ENCODE measurements around the gene WDR7. TPM values are rescaled to one million over a fixed set of nuclear protein-coding genes. Genes with fewer than 3 reads are reported as not detected.

Gene WDR7
- total and polyA plus RNA-seq, 4 donors = 3.7 to 42.7 (median 19.0) TPM

- 71 to 74% methylated on average over 9 of the region's 9 CpGs for WGBS, 2 donors
- TF ChIP-seq CTCF (IDR thresholded peaks at IDR 0.05; ENCODE audit: control extremely low read depth, extremely low read depth) = no peak
- DNase-seq = no peak
- Histone ChIP-seq H3K9ac (ENCODE audit: insufficient read depth in 1 of 2, low read length in 2 of 2) (no peak overlapping the region), H3K4me1 (ENCODE audit: control insufficient read depth in 5 of 5, insufficient read depth in 5 of 5, low read length in 5 of 5) (no peaks in the 10 kb centered on the region), H3K27me3 (ENCODE audit: control insufficient read depth in 3 of 3, insufficient read depth in 3 of 3, low read length in 2 of 3) (no peaks in the 10 kb centered on the region), H3K36me3 (ENCODE audit: control insufficient read depth in 4 of 4, insufficient read depth in 4 of 4, low read length in 4 of 4) (no peaks in the 10 kb centered on the region), H3K4me3 (no peak overlapping the region), H3K9me3 (ENCODE audit: control insufficient read depth in 4 of 4, insufficient read depth in 3 of 4, low read length in 3 of 4) (peaks cover 0 to 9% (median 0%) of the 10 kb centered on the region in 4 donors), H3K27ac (ENCODE audit: low read depth in 1 of 2, low read length in 1 of 2) (no peak overlapping the region)
- ATAC-seq (ENCODE audit: insufficient read depth, low FRiP score) = no peak
Measured at GRCh38 chr18:57048351-57048750, 397.2 kb downstream of the WDR7 start.

- no peaks in the 10 kb centered on the region for H3K4me1 ChIP-seq (ENCODE audit: control insufficient read depth in 5 of 5, insufficient read depth in 5 of 5, low read length in 5 of 5)
- H3K9ac ChIP-seq (ENCODE audit: insufficient read depth in 1 of 2, low read length in 2 of 2) = no peak overlapping the region
- H3K27ac ChIP-seq (ENCODE audit: low read depth in 1 of 2, low read length in 1 of 2) = no peak overlapping the region
- 59 to 64% methylated on average over 9 of the region's 9 CpGs for WGBS, 2 donors
- no peak for TF ChIP-seq CTCF (IDR thresholded peaks at IDR 0.05; ENCODE audit: control extremely low read depth, extremely low read depth)
- no peak overlapping the region for H3K4me3 ChIP-seq
- ATAC-seq (ENCODE audit: insufficient read depth, low FRiP score) = no peak
- peaks cover 0 to 7% (median 0%) of the 10 kb centered on the region in 4 donors for H3K9me3 ChIP-seq (ENCODE audit: control insufficient read depth in 4 of 4, insufficient read depth in 3 of 4, low read length in 3 of 4)
- H3K27me3 ChIP-seq (ENCODE audit: control insufficient read depth in 3 of 3, insufficient read depth in 3 of 3, low read length in 2 of 3) = no peaks in the 10 kb centered on the region
- H3K36me3 ChIP-seq (ENCODE audit: control insufficient read depth in 4 of 4, insufficient read depth in 4 of 4, low read length in 4 of 4) = no peaks in the 10 kb centered on the region
- no peak for DNase-seq
Measured at GRCh38 chr18:57048859-57049258, 397.7 kb downstream of the WDR7 start.

- DNase-seq = no peak
- Histone ChIP-seq H3K4me1 (ENCODE audit: control insufficient read depth in 5 of 5, insufficient read depth in 5 of 5, low read length in 5 of 5) (no peaks in the 10 kb centered on the region), H3K9ac (ENCODE audit: insufficient read depth in 1 of 2, low read length in 2 of 2) (no peak overlapping the region), H3K36me3 (ENCODE audit: control insufficient read depth in 4 of 4, insufficient read depth in 4 of 4, low read length in 4 of 4) (no peaks in the 10 kb centered on the region), H3K27me3 (ENCODE audit: control insufficient read depth in 3 of 3, insufficient read depth in 3 of 3, low read length in 2 of 3) (no peaks in the 10 kb centered on the region), H3K27ac (ENCODE audit: low read depth in 1 of 2, low read length in 1 of 2) (no peak overlapping the region), H3K9me3 (ENCODE audit: control insufficient read depth in 4 of 4, insufficient read depth in 3 of 4, low read length in 3 of 4) (peaks cover 0 to 7% (median 0%) of the 10 kb centered on the region in 4 donors), H3K4me3 (no peak overlapping the region)
- no peak for ATAC-seq (ENCODE audit: insufficient read depth, low FRiP score)
- 67% methylated on average over 6 of the region's 6 CpGs for WGBS, 2 donors
- no peak for TF ChIP-seq CTCF (IDR thresholded peaks at IDR 0.05; ENCODE audit: control extremely low read depth, extremely low read depth)
Measured at GRCh38 chr18:57050310-57050949, 399.3 kb downstream of the WDR7 start.

All from lung (tissue), 12 donors.